ENCODE results near the gene ITGA3.

DNA sequence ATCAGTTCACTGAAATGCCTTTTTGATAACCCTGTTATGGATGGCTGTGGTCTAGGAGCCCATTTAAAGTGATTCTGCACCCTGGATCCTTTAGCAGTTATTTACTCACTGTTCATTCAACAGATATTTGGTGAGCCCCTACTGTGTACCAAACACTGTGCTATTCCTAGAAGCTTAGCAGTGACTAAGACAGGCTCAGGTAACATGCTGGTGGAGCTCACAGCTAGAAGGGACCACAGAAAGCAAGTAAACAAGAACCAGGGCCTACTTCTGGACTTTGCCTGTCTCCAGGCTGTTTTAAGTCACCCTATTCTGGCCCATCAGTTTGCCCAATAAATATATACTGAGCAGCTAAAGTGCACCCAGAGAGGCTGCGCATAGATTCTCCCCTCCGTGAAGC, 11.1 kb downstream of the ITGA3 start:
- no peak for TF ChIP-seq POLR2A (IDR thresholded peaks at IDR 0.05; ENCODE audit: low read length)
- TF ChIP-seq GATA1 (IDR thresholded peaks at IDR 0.05; ENCODE audit: low read depth, low read length) = no peak

Measured in erythroblast (primary cell).